Type B pancreatic cell (in vitro differentiated cells): Measurements from ENCODE around the gene PAX5. TPM values are rescaled to one million over a fixed set of nuclear protein-coding genes. Genes with fewer than 3 reads are reported as not detected.
"Not testable (repeated sequence)": the region's sequence is repeated elsewhere in the genome, so short reads cannot be mapped to it uniquely, and the experiment has no call there.

ENCODE experiments used
- DNase-seq: peaks from one replicate; pipeline ENCODE4 v3.0.0; 2021; ENCODE audit warnings: mixed read lengths; ENCODE audit not compliant: unreplicated experiment; ENCODE audit errors: extremely low spot score
- H3K27ac Mint-ChIP-seq: 2 replicates; pipeline ENCODE4 v1.8.0; 2021; ENCODE audit warnings: mild to moderate bottlenecking, mixed read lengths
- H3K27me3 Mint-ChIP-seq: 2 replicates; pipeline ENCODE4 v1.8.0; 2021; ENCODE audit warnings: mixed read lengths
- H3K36me3 Mint-ChIP-seq: 2 replicates; pipeline ENCODE4 v1.8.0; 2021; ENCODE audit warnings: mixed read lengths
- H3K4me1 Mint-ChIP-seq: one replicate; pipeline ENCODE4 v1.8.0; 2021; ENCODE audit warnings: mixed read lengths; ENCODE audit not compliant: unreplicated experiment
- H3K4me3 Mint-ChIP-seq: 2 replicates; pipeline ENCODE4 v1.8.0; 2021; ENCODE audit warnings: mild to moderate bottlenecking, mixed read lengths
- H3K9me3 Mint-ChIP-seq: 2 replicates; pipeline ENCODE4 v1.8.0; 2021; ENCODE audit warnings: mixed read lengths
- long read RNA-seq: library from polyadenylated mRNA; unstranded; transcript quantifications from one replicate; pipeline ENCODE4 v2.0.0, GENCODE V29; 2020
- total RNA-seq: library from RNA; stranded (reverse); gene quantifications from 2 replicates; pipeline ENCODE4 v1.2.1, GENCODE V29; 2021; ENCODE audit warnings: low replicate concordance
- TF ChIP-seq, protein P1 (sequence below): fragments of 200-600 bp; sonication (generic); conservative IDR thresholded peaks from 2 replicates; pipeline ENCODE4 v1.5.0; 2021; ENCODE audit warnings: antibody characterized with exemption, mild to moderate bottlenecking

PAX5 gene
- not detected in 2 replicates for total RNA-seq
- long read RNA-seq = 0 reads

DNA sequence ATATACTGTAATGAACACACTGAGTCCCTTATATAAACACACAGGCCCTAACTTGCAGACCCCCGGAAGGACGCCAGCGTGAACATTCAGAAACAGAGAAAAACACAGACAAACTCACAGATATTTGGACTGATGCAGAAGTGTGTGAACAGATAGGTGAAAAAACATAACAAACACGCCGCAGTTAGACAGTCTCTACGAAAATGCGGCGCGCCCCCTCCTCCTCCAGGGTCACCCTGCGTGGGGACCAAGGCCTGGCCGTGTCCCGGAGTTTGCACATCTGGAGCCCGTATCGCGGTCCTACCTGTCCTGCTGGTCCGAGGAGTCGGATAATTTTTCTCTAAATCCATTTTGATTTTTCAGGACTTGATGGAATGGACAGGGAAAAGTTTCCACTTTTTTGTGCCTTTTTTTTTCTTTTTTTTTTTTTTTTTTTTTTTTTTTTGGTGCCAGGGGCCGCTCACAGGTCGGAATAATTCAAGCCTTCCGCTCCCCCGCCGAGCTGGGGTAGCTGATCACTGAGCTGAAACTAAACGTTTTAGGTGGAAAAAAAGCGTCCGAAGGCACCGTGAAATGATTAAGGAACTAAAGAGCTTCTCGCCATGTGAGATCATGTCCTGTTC is at the start of gene PAX5:
Gene PAX5, minus strand, starts transcription at position 587 of the 623 bp plus-strand sequence. Its CDS starts 237 bp downstream, at position 350.
- no peak for DNase-seq
- Mint-ChIP-seq H3K27me3 (peaks cover 99% of the 10 kb centered on the region), H3K9me3 (no peaks in the 10 kb centered on the region), H3K4me3 (peak within 1 kb of the TSS; percentile 66), H3K4me1 (peaks cover 12% of the 10 kb centered on the region), H3K27ac (no peak within 1 kb of the TSS), H3K36me3 (no peaks in the 10 kb centered on the region)
- TF ChIP-seq, protein P1, sequence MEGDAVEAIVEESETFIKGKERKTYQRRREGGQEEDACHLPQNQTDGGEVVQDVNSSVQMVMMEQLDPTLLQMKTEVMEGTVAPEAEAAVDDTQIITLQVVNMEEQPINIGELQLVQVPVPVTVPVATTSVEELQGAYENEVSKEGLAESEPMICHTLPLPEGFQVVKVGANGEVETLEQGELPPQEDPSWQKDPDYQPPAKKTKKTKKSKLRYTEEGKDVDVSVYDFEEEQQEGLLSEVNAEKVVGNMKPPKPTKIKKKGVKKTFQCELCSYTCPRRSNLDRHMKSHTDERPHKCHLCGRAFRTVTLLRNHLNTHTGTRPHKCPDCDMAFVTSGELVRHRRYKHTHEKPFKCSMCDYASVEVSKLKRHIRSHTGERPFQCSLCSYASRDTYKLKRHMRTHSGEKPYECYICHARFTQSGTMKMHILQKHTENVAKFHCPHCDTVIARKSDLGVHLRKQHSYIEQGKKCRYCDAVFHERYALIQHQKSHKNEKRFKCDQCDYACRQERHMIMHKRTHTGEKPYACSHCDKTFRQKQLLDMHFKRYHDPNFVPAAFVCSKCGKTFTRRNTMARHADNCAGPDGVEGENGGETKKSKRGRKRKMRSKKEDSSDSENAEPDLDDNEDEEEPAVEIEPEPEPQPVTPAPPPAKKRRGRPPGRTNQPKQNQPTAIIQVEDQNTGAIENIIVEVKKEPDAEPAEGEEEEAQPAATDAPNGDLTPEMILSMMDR = no peak

DNA sequence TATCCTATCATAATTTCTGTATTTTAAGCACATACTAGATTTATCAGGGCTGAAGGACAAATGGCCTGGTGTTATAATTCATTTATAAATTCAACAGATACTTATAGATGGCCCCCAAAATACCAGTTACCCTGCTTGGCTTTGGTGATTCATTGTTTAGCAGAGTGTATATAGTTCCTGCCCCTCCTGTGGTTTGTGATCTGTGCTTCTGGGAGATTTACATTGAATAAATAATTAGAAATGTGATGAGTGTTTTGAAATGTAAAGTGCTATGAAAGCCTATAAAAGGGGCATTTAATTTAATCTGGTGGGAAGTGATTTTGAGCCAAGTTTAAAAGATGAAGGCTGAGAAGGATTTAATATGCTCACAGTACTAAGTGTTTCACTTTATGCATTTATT is 49.6 kb upstream of the PAX5 start:
- peaks cover 14% of the 10 kb centered on the region for H3K4me1 Mint-ChIP-seq
- no peak for DNase-seq
- H3K4me3 Mint-ChIP-seq = no peak overlapping the region

DNA sequence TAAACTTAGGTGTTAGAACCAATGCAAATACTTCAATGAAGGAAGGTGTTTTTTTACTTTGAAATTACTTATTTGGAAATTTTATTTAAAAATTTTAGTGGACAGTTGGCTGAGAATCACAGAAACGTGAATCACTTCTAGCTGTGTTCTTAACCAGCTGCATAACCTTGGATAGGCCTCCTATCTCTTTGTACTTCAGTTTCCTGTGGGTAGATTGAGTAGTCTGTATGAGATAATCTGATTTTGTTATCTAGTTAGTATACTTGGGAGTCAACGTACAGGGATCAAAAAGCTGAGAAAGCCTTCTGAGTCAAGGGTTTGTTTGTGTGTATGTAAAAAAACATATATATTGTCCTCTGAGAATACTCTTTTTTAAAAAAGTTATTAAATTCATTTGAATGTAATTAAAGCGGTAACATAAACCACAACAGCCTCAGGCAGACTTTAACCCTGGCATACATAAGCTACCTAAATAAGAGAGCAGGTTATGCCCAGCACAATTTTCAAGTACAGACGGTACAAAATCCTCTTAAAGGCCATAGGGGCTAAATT is 48.2 kb upstream of the PAX5 start:
- H3K9me3 Mint-ChIP-seq = no peaks in the 10 kb centered on the region
- H3K36me3 Mint-ChIP-seq = peaks cover 8% of the 10 kb centered on the region
- H3K4me3 Mint-ChIP-seq = no peak overlapping the region
- no peak overlapping the region for H3K27ac Mint-ChIP-seq
- DNase-seq = no peak
- H3K4me1 Mint-ChIP-seq = peaks cover 14% of the 10 kb centered on the region
- peaks cover 9% of the 10 kb centered on the region for H3K27me3 Mint-ChIP-seq
- TF ChIP-seq, protein P1 = no peak

More for the DNA sequence above, 49.6 kb upstream of the PAX5 start:
- Mint-ChIP-seq H3K27ac (no peak overlapping the region), H3K36me3 (peaks cover 9% of the 10 kb centered on the region), H3K27me3 (peaks cover 6% of the 10 kb centered on the region), H3K9me3 (no peaks in the 10 kb centered on the region)
- TF ChIP-seq, protein P1 = no peak

DNA sequence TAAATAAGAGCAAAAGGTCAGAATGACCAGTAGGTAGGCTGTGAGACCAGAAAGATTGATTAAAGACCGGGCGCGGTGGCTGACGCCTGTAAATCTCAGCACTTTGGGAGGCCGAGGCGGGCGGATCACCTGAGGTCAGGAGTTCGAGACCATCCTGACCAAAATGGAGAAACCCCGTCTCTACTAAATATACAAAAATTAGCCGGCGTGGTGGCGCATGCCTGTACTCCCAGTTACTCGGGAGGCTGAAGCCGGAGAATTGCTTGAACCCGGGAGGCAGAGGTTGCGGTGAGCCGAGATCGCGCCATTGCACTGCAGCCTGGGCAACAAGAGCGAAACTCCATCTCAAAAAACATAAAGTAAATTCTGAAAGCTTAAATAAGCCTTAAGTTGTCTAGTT is 47.4 kb upstream of the PAX5 start:
- not testable (repeated sequence) for H3K36me3 Mint-ChIP-seq, DNase-seq, H3K9me3 Mint-ChIP-seq, H3K27ac Mint-ChIP-seq
- H3K4me1 Mint-ChIP-seq = peaks cover 14% of the 10 kb centered on the region
- H3K27me3 Mint-ChIP-seq = peaks cover 10% of the 10 kb centered on the region
- peak overlapping the region; percentile 99 for H3K4me3 Mint-ChIP-seq

DNA sequence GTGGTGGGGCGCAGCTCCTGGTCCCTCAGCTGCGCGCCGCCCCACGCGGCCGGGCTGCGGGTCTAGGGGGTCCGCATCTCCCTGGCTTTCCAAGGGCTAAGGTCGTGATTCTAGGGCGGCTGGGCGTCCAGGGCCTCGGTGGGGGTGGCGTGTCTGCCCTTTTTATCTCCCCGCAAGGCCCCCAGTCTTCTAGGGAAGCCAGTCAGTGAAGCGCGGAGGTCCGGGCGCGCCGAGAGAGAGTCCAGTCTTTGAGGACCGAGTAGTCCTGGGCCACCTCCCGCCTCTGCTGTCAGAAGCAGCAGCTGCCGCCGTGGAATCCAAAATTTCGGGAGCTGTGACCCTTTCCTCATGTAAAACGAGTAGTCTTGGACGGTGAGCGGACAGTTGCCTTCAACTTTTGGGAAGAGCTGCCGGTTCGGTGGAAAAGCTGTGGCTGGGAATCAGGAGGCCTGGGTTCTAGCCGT is 46.1 kb upstream of the PAX5 start:
- H3K36me3 Mint-ChIP-seq, DNase-seq, H3K9me3 Mint-ChIP-seq: not testable (repeated sequence)
- peaks cover 23% of the 10 kb centered on the region for H3K27me3 Mint-ChIP-seq
- peaks cover 14% of the 10 kb centered on the region for H3K4me1 Mint-ChIP-seq
- H3K4me3 Mint-ChIP-seq = peak overlapping the region; percentile 99
- H3K27ac Mint-ChIP-seq = peak overlapping the region; percentile 94

DNA sequence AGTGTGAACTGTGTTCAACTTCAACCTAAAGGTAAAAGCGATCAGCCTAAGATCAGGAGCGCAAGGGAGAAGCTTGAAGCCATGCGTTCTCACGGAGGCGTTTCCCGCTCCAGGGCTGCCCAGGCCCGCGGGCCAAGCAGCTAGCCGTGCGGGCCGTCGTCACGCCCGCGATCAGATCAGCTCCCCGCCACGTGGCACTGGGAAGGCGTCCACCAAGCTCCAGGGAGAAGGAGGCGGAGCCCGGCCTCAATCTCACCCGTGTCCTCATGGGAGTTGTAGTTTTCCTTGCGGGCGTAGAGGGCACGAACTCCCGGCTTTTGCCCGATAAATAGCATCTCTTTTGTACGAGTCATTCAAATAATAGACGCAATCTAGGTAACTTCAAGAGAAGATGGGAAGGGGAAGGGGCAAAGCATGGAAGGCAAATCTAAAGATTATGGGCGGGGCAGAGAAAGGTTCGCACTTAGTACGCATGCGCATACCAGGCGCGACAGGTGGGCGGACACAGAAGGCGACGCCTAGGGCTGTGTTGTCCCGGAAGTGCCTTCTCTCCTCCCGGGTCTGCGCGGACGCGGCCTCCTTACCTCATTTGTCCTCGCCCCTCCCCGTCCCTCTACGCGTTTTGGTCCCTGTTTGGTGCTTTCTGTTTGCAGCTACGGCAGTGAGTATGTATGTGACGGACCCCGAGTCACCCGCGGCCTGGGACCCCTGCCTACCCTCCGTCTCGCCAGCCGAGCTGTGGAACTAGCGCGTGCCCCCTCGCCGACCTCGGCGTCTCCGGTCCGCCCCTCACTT is 45.5 kb upstream of the PAX5 start:
- TF ChIP-seq, protein P1 = no peak
- no peaks in the 10 kb centered on the region for H3K9me3 Mint-ChIP-seq
- DNase-seq = peak; percentile 89
- peak overlapping the region; percentile 94 for H3K27ac Mint-ChIP-seq
- H3K4me1 Mint-ChIP-seq = peaks cover 14% of the 10 kb centered on the region
- no peaks in the 10 kb centered on the region for H3K36me3 Mint-ChIP-seq
- H3K4me3 Mint-ChIP-seq = peak overlapping the region; percentile 99
- peaks cover 30% of the 10 kb centered on the region for H3K27me3 Mint-ChIP-seq

DNA sequence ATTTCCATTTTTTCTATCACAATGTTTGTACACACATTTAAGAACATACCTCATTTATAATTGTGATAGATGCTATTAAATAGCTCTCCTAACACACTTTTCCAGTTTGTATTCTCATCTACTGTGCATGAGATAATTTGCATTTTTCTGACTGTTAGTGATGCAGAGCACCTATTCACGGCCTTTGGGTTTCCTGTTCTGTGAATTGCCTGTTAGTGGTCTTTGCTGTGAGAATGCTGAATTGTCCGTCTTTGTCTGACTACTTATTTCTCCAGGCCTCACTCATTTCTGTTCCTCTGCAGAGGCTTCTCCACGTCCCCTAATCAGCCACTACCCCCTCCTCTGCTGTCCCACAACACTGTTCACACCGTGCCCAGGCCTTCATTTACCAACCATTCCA is 40.7 kb upstream of the PAX5 start:
- not testable (repeated sequence) for DNase-seq, H3K36me3 Mint-ChIP-seq

More for the DNA sequence above, 40.7 kb upstream of the PAX5 start:
- not testable (repeated sequence) for H3K4me1 Mint-ChIP-seq, H3K9me3 Mint-ChIP-seq, H3K27ac Mint-ChIP-seq, H3K4me3 Mint-ChIP-seq
- H3K27me3 Mint-ChIP-seq = peaks cover 52% of the 10 kb centered on the region
